Measurements from ENCODE around the gene EYA2. TPM values are rescaled to one million over a fixed set of nuclear protein-coding genes. Genes with fewer than 3 reads are reported as not detected.
A peak's percentile ranks its signal among the peaks of the same experiment; 100 is the strongest.

Gene EYA2
- total RNA-seq, 1 experiment from 2014 or later = 0.25 TPM

DNA sequence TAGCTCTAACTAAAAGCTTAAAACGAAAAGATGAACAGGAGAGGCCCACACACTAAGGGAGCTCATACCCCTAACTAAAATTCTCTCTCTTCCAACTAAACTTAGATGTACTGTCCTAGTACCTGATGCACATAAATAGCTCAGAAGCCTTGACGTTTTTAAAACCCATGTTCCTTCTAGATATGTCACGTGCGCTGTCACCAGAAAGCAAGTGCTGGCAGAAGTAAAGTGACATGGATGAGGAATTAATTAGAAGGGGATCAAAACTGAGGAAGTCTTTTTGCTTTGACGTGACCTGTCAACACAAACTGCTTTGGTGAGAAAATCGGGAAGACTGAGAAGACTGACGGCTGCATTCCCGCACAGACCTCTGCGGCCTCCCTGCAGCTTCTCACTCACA is 319.3 kb downstream of the EYA2 start:
- Mint-ChIP-seq H3K27me3 (ENCODE audit: insufficient read depth, unreplicated experiment) (no peaks in the 10 kb centered on the region), H3K4me1 (ENCODE audit: low read depth, unreplicated experiment) (no peaks in the 10 kb centered on the region)

GRCh38 chr20:47215653-47216397 is 321.2 kb downstream of the EYA2 start:
- BruUV-seq (replicated peaks) = no TSS peak
- Histone ChIP-seq H3K9me3 (no peaks in the 10 kb centered on the region), H3K27me3 (replicated peaks; ENCODE audit: control insufficient read depth, insufficient read depth, low read length) (no peaks in the 10 kb centered on the region), H3K4me3 (ENCODE audit: low read depth, low read length) (no peak overlapping the region), H3K36me3 (ENCODE audit: control insufficient read depth, insufficient read depth, low read length) (peaks cover 37% of the 10 kb centered on the region), H3K4me1 (no peaks in the 10 kb centered on the region)
- no peaks in the 10 kb centered on the region for H3K9me3 Mint-ChIP-seq (ENCODE audit: unreplicated experiment)
- ChIA-PET POLR2A (no interaction called here), CTCF (no interaction called here)
- intact Hi-C loops (cut with micrococcal nuclease; ENCODE audit: unreplicated experiment) = no loop called here
- TF ChIP-seq CTCF (IDR thresholded peaks at IDR 0.05; ENCODE audit: insufficient read depth in 1 of 2, low read depth in 1 of 2, low read length in 1 of 2, severe bottlenecking in 1 of 2, unreplicated experiment in 1 of 2) = no peak
- no peak overlapping the region for H3K27ac Mint-ChIP-seq (ENCODE audit: unreplicated experiment)
- DNase-seq = no peak
- H3K27me3 Mint-ChIP-seq (ENCODE audit: insufficient read depth, unreplicated experiment) = no peaks in the 10 kb centered on the region
- H3K4me1 Mint-ChIP-seq (ENCODE audit: low read depth, unreplicated experiment) = no peaks in the 10 kb centered on the region
- peaks cover 56% of the 10 kb centered on the region for H3K36me3 Mint-ChIP-seq (ENCODE audit: insufficient read depth, unreplicated experiment)
- H3K4me3 Mint-ChIP-seq (ENCODE audit: unreplicated experiment) = peak overlapping the region; percentile 0

More for the DNA sequence above, 319.3 kb downstream of the EYA2 start:
- ChIA-PET POLR2A (no interaction called here), CTCF (interaction anchor here (0.7 to 1.2 kb wide), 2 partner anchors 60 to 170 kb away, joined by 3 to 5 read pairs; no protein-coding TSS in a partner anchor)
- no peak for DNase-seq
- Histone ChIP-seq H3K27me3 (replicated peaks; ENCODE audit: control insufficient read depth, insufficient read depth, low read length) (no peaks in the 10 kb centered on the region), H3K36me3 (ENCODE audit: control insufficient read depth, insufficient read depth, low read length) (peaks cover 35% of the 10 kb centered on the region), H3K4me3 (ENCODE audit: low read depth, low read length) (no peak overlapping the region), H3K4me1 (no peaks in the 10 kb centered on the region), H3K9me3 (no peaks in the 10 kb centered on the region)
- H3K36me3 Mint-ChIP-seq (ENCODE audit: insufficient read depth, unreplicated experiment) = peaks cover 37% of the 10 kb centered on the region
- intact Hi-C loops (cut with micrococcal nuclease; ENCODE audit: unreplicated experiment) = no loop called here
- no peak overlapping the region for H3K4me3 Mint-ChIP-seq (ENCODE audit: unreplicated experiment)
- no peaks in the 10 kb centered on the region for H3K9me3 Mint-ChIP-seq (ENCODE audit: unreplicated experiment)
- no peak for TF ChIP-seq CTCF (IDR thresholded peaks at IDR 0.05; ENCODE audit: insufficient read depth in 1 of 2, low read depth in 1 of 2, low read length in 1 of 2, severe bottlenecking in 1 of 2, unreplicated experiment in 1 of 2)
- no TSS peak for BruUV-seq (replicated peaks)
- H3K27ac Mint-ChIP-seq (ENCODE audit: unreplicated experiment) = no peak overlapping the region

GRCh38 chr20:47216819-47217410 is 322.3 kb downstream of the EYA2 start:
- Mint-ChIP-seq H3K4me3 (ENCODE audit: unreplicated experiment) (no peak overlapping the region), H3K4me1 (ENCODE audit: low read depth, unreplicated experiment) (no peaks in the 10 kb centered on the region), H3K27me3 (ENCODE audit: insufficient read depth, unreplicated experiment) (no peaks in the 10 kb centered on the region), H3K9me3 (ENCODE audit: unreplicated experiment) (no peaks in the 10 kb centered on the region), H3K27ac (ENCODE audit: unreplicated experiment) (no peak overlapping the region), H3K36me3 (ENCODE audit: insufficient read depth, unreplicated experiment) (peaks cover 67% of the 10 kb centered on the region)
- ChIA-PET CTCF (interaction anchor here (0.7 to 4.1 kb wide), 4 partner anchors 11 to 167 kb away, joined by 3 to 21 read pairs (median 4); no protein-coding TSS in a partner anchor), POLR2A (interaction anchor here (0.5 to 0.6 kb wide), 3 partner anchors 142 to 1182 kb away, joined by 3 to 9 read pairs (median 4); no protein-coding TSS in a partner anchor)
- no peak for TF ChIP-seq CTCF (IDR thresholded peaks at IDR 0.05; ENCODE audit: insufficient read depth in 1 of 2, low read depth in 1 of 2, low read length in 1 of 2, severe bottlenecking in 1 of 2, unreplicated experiment in 1 of 2)
- no TSS peak for BruUV-seq (replicated peaks)
- Histone ChIP-seq H3K9me3 (no peaks in the 10 kb centered on the region), H3K27me3 (replicated peaks; ENCODE audit: control insufficient read depth, insufficient read depth, low read length) (no peaks in the 10 kb centered on the region), H3K4me1 (no peaks in the 10 kb centered on the region), H3K4me3 (ENCODE audit: low read depth, low read length) (no peak overlapping the region), H3K36me3 (ENCODE audit: control insufficient read depth, insufficient read depth, low read length) (peaks cover 38% of the 10 kb centered on the region)
- intact Hi-C loops (cut with micrococcal nuclease; ENCODE audit: unreplicated experiment) = no loop called here
- DNase-seq = no peak

Measured in Caco-2 (cell line).